DMS153 (cell line): Measurements from ENCODE around the gene EVC.

Experiments used
- DNase-seq: peaks from one replicate; lab custom pipeline; 2025; lab: John Stamatoyannopoulos, UW

EVC gene

GRCh38 chr4:5710961-5711478 lies at the start of gene EVC:
TSS of gene EVC (plus strand) at chr4:5711201. CDS start at chr4:5711381, 180 bp downstream.
- DNase-seq, result no peak

GRCh38 chr4:5661237-5661636 lies 49.8 kb upstream of the EVC start:
- DNase-seq, result no peak

GRCh38 chr4:5662555-5662954 lies 48.4 kb upstream of the EVC start:
- DNase-seq, result no peak

GRCh38 chr4:5664778-5665177 lies 46.2 kb upstream of the EVC start:
- no peak for DNase-seq

GRCh38 chr4:5666741-5667140 lies 44.3 kb upstream of the EVC start:
- DNase-seq, result no peak

GRCh38 chr4:5676763-5677162 lies 34.2 kb upstream of the EVC start:
- DNase-seq, result no peak

- no peak for DNase-seq
Measured at GRCh38 chr4:5678977-5679376, 32.0 kb upstream of the EVC start.

GRCh38 chr4:5683566-5683965 lies 27.4 kb upstream of the EVC start:
- DNase-seq, result no peak

GRCh38 chr4:5685296-5685695 lies 25.7 kb upstream of the EVC start:
- DNase-seq, result no peak

GRCh38 chr4:5686338-5686737 lies 24.7 kb upstream of the EVC start:
- DNase-seq, result no peak

- DNase-seq, result no peak
Measured at GRCh38 chr4:5689065-5689464, 21.9 kb upstream of the EVC start.

GRCh38 chr4:5691491-5692132 lies 19.4 kb upstream of the EVC start:
- no peak for DNase-seq

GRCh38 chr4:5693871-5694270 lies 17.1 kb upstream of the EVC start:
- no peak for DNase-seq

- DNase-seq, result no peak
Measured at GRCh38 chr4:5696341-5696740, 14.7 kb upstream of the EVC start.

- DNase-seq, result no peak
Measured at GRCh38 chr4:5700459-5700858, 10.5 kb upstream of the EVC start.

- DNase-seq, result no peak
Measured at GRCh38 chr4:5701971-5702370, 9.0 kb upstream of the EVC start.

GRCh38 chr4:5703831-5704230 lies 7.2 kb upstream of the EVC start:
- no peak for DNase-seq

GRCh38 chr4:5704276-5704675 lies 6.7 kb upstream of the EVC start:
- DNase-seq, result no peak

- no peak for DNase-seq
Measured at GRCh38 chr4:5705647-5706320, 5.2 kb upstream of the EVC start.

- DNase-seq, result no peak
Measured at GRCh38 chr4:5706486-5707290, 4.3 kb upstream of the EVC start.

GRCh38 chr4:5707366-5707765 lies 3.6 kb upstream of the EVC start:
- no peak for DNase-seq

- DNase-seq, result no peak
Measured at GRCh38 chr4:5707778-5708448, 3.1 kb upstream of the EVC start.
